Chondrocyte (in vitro differentiated cells): ENCODE data around the gene NRARP. TPM values are rescaled to one million over a fixed set of nuclear protein-coding genes. Genes with fewer than 3 reads are reported as not detected.

Experiments used
- DNase-seq: peaks from one replicate; pipeline ENCODE4 v3.0.0; 2021; ENCODE audit warnings: mixed read lengths, low spot score
- H3K27ac Mint-ChIP-seq: one replicate; pipeline ENCODE4 v1.8.0; 2021; ENCODE audit warnings: mild to moderate bottlenecking, moderate library complexity, mixed read lengths; ENCODE audit not compliant: unreplicated experiment
- H3K27me3 Mint-ChIP-seq: 2 replicates; pipeline ENCODE4 v1.8.0; 2021; ENCODE audit warnings: low read depth, mixed read lengths
- H3K36me3 Mint-ChIP-seq: 2 replicates; pipeline ENCODE4 v1.8.0; 2021; ENCODE audit warnings: low read depth, mixed read lengths
- H3K4me1 Mint-ChIP-seq: 2 replicates; pipeline ENCODE4 v1.8.0; 2021; ENCODE audit warnings: low read depth, mild to moderate bottlenecking, mixed read lengths
- H3K4me3 Mint-ChIP-seq: one replicate; pipeline ENCODE4 v1.8.0; 2021; ENCODE audit warnings: mild to moderate bottlenecking, moderate library complexity, mixed read lengths; ENCODE audit not compliant: unreplicated experiment
- H3K9me3 Mint-ChIP-seq: 2 replicates; pipeline ENCODE4 v1.8.0; 2021; ENCODE audit warnings: low read depth, mixed read lengths
- total RNA-seq: library from RNA; stranded (reverse); gene quantifications from 3 replicates; pipeline ENCODE4 v1.2.1, GENCODE V29; 2021
- TF ChIP-seq, protein P1 (sequence below): fragments of 200-600 bp; sonication (generic); IDR thresholded peaks from 2 replicates; pipeline ENCODE4 v1.5.0; 2021; ENCODE audit warnings: antibody characterized with exemption, mild to moderate bottlenecking, moderate library complexity

The NRARP gene
- total RNA-seq, 1 donor from 2014 or later, result 6.7 TPM

DNA sequence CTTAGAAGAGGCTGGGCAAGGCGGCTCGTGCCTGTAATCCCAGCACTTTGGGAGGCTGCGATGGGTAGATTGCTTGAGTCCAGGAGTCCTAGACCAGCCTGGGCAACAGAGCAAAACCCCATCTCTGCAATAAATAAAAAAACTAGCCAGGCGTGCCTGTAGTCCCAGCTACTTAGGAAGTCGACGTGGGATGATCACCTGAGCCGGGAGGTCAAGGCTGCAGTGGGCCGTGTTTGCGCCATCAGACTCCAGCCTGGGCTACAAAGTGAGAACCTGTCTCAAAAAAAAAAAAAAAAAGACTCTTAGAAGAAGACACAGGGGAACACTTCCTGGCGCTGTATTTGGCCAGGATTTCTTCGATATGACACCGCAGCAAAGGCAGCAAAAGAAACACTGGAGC lies 23.7 kb upstream of the NRARP start:
- Mint-ChIP-seq H3K4me1 (peaks cover under 1% of the 10 kb centered on the region), H3K4me3 (no peak overlapping the region)

DNA sequence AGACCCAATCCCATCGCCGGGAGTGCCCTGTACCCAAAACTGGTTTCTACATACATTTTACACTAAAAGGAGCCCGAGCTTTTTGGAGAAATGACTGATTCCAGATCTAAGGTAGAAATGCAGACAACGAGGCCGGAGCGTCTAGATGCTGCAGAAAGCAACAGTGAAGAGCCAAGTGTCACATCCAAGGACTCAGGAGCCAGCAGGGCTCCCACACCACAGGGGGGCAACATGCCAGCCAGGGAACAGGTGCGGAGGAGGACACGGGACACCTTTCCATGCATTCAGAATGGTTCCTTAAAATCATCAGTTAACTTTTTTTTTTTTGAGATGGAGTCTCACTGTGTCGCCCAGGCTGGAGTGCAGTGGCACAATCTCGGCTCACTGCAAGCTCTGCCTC lies 23.1 kb upstream of the NRARP start:
- H3K9me3 Mint-ChIP-seq, result no peaks in the 10 kb centered on the region
- TF ChIP-seq, protein P1, sequence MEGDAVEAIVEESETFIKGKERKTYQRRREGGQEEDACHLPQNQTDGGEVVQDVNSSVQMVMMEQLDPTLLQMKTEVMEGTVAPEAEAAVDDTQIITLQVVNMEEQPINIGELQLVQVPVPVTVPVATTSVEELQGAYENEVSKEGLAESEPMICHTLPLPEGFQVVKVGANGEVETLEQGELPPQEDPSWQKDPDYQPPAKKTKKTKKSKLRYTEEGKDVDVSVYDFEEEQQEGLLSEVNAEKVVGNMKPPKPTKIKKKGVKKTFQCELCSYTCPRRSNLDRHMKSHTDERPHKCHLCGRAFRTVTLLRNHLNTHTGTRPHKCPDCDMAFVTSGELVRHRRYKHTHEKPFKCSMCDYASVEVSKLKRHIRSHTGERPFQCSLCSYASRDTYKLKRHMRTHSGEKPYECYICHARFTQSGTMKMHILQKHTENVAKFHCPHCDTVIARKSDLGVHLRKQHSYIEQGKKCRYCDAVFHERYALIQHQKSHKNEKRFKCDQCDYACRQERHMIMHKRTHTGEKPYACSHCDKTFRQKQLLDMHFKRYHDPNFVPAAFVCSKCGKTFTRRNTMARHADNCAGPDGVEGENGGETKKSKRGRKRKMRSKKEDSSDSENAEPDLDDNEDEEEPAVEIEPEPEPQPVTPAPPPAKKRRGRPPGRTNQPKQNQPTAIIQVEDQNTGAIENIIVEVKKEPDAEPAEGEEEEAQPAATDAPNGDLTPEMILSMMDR, result no peak
- peaks cover 4% of the 10 kb centered on the region for H3K4me1 Mint-ChIP-seq
- H3K27me3 Mint-ChIP-seq, result no peaks in the 10 kb centered on the region
- no peak overlapping the region for H3K27ac Mint-ChIP-seq
- H3K4me3 Mint-ChIP-seq, result no peak overlapping the region
- DNase-seq, result peak; percentile 17
- H3K36me3 Mint-ChIP-seq, result peaks cover 2% of the 10 kb centered on the region

More for the DNA sequence above, 23.7 kb upstream of the NRARP start:
- no peaks in the 10 kb centered on the region for H3K27me3 Mint-ChIP-seq
- peaks cover 2% of the 10 kb centered on the region for H3K36me3 Mint-ChIP-seq
- no peak for DNase-seq
- no peaks in the 10 kb centered on the region for H3K9me3 Mint-ChIP-seq
- TF ChIP-seq, protein P1, result no peak
- H3K27ac Mint-ChIP-seq, result no peak overlapping the region

DNA sequence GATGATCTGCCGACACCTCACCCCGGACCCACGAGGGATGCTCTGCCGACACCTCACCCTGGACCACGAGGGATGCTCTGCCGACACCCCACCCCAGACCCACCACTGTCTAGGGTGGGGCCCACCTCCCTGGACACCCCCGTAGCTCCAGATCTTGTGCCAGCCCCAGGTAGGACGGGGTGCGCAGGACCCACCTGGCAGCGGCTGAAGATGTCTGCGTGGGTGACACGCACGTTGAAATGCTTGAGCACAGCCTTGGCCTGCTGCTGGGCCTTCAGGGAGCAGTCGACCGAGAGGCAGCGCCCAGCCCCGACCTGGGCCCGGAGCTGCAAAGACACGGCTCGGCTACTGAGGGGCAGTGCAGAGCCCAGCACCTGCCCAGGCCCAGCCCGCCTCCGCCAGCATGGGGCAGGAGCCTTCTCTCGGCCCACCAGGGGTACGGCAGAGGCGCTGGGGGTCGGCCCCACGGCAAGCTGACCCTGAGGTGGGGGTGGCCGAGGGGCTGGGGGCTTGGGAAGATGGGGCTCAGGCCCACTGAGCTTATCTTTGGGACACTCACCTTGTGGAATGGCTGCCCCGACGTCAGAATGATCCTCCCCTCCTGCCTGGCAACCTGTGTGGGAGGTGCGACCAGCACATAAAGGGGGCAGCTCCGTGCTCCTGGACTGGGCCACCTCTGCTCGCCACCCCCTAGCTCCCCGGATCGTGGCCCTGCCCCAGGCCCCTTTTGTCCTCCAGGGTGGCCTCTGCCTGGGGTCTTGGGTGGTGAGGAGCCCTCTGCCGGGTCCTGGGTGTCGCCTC lies 21.7 kb upstream of the NRARP start:
- no peak overlapping the region for H3K4me3 Mint-ChIP-seq
- no peak for DNase-seq
- H3K36me3 Mint-ChIP-seq, result peaks cover 2% of the 10 kb centered on the region
- H3K4me1 Mint-ChIP-seq, result peaks cover 6% of the 10 kb centered on the region
- TF ChIP-seq, protein P1, result no peak
- H3K9me3 Mint-ChIP-seq, result no peaks in the 10 kb centered on the region
- no peaks in the 10 kb centered on the region for H3K27me3 Mint-ChIP-seq
- H3K27ac Mint-ChIP-seq, result no peak overlapping the region

DNA sequence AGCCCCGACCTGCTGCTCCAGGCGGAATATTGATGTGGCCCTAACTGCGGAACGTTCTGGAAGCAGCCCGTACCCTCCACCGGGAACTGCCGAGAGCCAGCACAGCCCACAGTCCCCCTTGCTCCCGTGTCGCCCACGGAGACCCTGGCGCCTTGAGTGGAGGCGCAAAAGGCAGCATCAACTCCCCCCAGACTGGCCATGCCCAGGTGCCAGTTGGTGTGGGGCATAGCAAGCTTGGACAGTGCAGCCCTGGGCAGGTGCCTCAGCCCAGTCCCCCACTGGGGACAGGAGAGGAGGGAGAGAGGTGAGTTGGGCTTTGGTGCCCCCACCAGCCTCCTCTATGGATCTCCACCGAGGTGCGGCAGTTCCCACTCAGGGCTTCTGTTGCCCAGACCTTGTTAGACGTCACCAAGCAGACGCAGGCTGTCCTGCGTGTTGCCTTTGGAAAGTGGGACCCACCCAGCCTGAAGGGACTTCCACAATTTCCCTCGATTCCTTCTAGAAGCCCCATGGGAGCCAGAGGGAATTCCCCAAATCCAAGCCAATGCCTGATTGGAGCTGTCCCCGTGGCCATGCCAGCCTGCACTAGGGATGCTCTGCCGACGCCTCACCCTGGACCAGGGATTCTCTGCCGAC lies 19.8 kb upstream of the NRARP start:
- H3K9me3 Mint-ChIP-seq, result no peaks in the 10 kb centered on the region
- no peak overlapping the region for H3K27ac Mint-ChIP-seq
- peaks cover 7% of the 10 kb centered on the region for H3K4me1 Mint-ChIP-seq
- H3K4me3 Mint-ChIP-seq, result no peak overlapping the region
- TF ChIP-seq, protein P1, result no peak
- H3K36me3 Mint-ChIP-seq, result peaks cover 2% of the 10 kb centered on the region
- no peak for DNase-seq
- H3K27me3 Mint-ChIP-seq, result no peaks in the 10 kb centered on the region

DNA sequence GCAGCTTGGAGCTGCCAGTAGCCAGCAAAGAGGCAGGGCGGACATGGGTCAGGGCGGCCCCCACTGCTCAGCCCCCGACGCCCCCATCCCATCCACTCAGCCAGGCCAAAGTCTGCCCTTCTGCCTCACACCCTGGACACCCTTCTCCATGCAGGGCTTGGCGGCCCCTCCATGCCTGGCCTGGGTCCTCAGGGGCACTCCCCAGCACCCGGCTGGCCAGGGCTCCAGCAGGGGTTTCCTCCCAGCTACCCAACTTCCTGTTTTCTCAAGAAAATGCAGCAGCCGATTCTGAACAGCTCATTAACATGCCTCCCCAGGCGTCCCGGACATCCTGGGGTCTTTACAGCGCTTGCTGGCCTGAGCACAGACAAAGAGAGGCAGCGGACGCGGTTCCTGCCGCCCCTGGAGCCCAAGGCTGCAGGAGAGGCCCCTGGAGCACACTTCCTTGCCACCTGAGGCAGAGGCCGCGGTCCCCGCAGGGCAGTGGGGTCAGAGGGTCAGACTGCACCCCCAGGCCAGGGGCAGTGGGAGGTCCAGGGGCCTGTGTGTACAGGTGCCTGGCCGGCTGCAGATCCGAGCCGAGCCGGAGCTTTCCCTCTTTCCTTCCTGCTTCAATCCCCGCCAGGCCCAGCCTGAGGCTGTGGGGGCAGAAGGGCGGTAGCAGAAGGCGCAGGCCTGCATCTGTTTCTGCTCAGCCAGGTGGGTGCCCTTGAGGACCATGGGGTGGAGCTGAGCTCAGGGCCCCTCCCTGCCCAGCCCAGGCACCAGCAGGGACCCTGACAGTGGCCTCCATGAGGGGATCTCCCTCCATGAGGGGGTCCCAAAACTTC lies 18.7 kb upstream of the NRARP start:
- peaks cover 7% of the 10 kb centered on the region for H3K4me1 Mint-ChIP-seq
- no peak overlapping the region for H3K27ac Mint-ChIP-seq
- H3K27me3 Mint-ChIP-seq, result no peaks in the 10 kb centered on the region
- TF ChIP-seq, protein P1, result no peak
- peaks cover 2% of the 10 kb centered on the region for H3K36me3 Mint-ChIP-seq
- DNase-seq, result no peak
- no peaks in the 10 kb centered on the region for H3K9me3 Mint-ChIP-seq
- no peak overlapping the region for H3K4me3 Mint-ChIP-seq
